ENCODE measurements around the gene NR3C1. TPM values are rescaled to one million over a fixed set of nuclear protein-coding genes. Genes with fewer than 3 reads are reported as not detected.

Gene NR3C1
- polyA plus RNA-seq, 6 donors from 2014 or later: 87.7 to 150 (median 106) TPM

DNA sequence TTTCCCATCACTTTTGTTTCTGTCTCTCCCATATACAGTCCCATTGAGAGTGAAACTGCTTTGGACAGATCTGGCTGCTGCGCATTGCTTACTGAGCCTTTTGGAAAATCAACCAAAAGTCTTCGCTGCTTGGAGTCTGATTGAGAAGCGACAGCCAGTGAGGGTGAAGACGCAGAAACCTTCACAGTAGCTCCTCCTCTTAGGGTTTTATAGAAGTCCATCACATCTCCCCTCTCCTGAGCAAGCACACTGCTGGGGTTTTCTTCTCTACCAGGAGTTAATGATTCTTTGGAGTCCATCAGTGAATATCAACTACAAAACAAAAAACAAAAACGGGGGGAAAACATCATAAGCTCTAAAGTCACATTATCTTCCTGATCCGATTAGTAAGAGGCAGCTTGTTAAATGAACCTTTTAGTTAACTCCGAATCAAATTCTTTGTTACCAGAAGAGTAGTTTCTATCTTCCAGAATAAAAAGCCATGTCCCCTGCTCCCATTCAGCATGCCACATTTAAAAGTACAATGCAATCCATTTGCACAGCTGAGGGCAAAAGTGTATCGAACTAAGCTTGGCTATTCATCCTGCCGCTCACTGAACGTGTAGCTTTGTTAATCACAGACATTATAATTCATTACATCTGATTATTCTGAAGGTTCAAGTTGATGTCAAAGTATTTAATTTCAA is 2.8 kb downstream of the NR3C1 start:
- Mint-ChIP-seq H3K9me3 (peaks cover 0 to 4% (median 0%) of the 10 kb centered on the region in 7 donors), H3K27me3 (no peaks in the 10 kb centered on the region), H3K36me3 (peaks cover 8 to 21% of the 10 kb centered on the region in 2 donors), H3K4me1 (peaks cover 49 to 71% (median 57%) of the 10 kb centered on the region in 3 donors), H3K27ac (peak overlapping the region in 3 of 6 donors; percentile 26 to 99 (median 30)), H3K4me3 (peak overlapping the region; percentile 51 to 98 (median 94))
- DNase-seq (no peak), ATAC-seq (ENCODE audit: low read depth in 2 of 2) (no peak)

DNA sequence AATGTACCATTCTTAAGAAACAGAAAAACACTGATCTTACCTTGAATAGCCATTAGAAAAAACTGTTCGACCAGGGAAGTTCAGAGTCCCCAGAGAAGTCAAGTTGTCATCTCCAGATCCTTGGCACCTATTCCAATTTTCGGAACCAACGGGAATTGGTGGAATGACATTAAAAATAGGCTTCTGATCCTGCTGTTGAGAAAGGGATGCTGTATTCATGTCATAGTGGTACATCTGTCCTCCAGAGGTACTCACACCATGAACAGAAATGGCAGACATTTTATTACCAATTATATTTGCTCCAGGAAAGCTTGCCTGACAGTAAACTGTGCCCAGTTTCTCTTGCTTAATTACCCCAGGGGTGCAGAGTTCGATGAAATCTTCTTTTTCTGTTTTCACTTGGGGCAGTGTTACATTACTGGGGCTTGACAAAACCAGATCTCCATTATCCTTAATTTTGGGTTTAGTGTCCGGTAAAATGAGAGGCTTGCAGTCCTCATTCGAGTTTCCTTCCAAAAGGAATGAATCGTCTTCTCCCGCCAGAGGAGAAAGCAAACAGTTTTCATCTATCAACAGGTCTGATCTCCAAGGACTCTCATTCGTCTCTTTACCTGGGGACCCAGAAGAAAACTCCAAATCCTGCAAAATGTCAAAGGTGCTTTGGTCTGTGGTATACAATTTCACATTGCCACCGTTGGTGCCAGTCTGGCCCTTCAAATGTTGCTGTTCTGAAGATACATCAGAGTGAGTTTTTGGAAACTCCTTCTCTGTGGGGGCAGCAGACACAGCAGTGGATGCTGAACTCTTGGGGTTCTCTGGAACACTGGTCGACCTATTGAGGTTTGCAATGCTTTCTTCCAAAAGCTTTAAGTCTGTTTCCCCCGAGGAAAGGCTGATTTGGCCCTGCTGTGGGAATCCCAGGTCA is 3.6 kb downstream of the NR3C1 start:
- Mint-ChIP-seq H3K27ac (peak overlapping the region in 2 of 6 donors; percentile 26 to 49), H3K36me3 (peaks cover 8 to 21% of the 10 kb centered on the region in 2 donors), H3K4me1 (peaks cover 48 to 73% (median 53%) of the 10 kb centered on the region in 3 donors), H3K9me3 (no peaks in the 10 kb centered on the region), H3K27me3 (no peaks in the 10 kb centered on the region), H3K4me3 (peak overlapping the region; percentile 51 to 98 (median 88))
- ATAC-seq (ENCODE audit: low read depth in 2 of 2): no peak
- DNase-seq: no peak

DNA sequence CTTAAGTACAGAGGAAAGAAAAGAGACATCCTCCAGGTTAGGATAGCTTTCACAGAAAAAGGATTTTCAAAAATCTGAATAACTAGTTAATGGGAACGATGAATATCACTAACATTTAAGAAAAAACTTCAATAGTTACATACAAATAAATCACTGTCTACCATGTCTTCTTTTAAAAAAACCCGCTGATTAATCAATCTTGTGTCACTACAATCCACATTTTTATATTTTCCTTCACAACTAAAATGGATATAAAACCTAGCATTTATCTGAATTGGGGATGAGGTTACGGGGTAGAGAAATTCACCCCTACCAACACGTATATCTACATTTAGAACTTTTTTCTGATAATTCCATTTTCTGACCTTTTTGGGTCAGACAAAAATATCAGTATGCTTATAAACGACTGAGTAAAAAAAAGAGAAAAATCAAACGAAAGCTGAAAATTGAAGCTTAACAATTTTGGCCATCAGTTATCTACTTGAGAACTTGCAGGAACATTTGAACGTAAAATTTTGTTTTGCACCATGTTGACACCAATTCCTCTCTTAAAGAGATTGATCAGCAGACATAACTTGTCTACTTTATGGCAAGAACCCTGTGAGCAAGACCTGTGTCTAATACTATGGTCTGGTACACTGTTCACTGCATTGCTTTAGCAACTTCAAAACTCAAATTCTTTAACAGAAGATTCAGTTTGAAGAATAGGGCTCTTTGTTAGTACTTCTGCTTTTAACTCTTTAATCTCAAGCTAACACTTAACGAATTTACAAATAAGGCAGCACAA is 4.8 kb downstream of the NR3C1 start:
- DNase-seq (no peak), ATAC-seq (ENCODE audit: low read depth in 2 of 2) (no peak)
- H3K36me3 Mint-ChIP-seq: peaks cover 8 to 21% of the 10 kb centered on the region in 2 donors
- H3K9me3 Mint-ChIP-seq: no peaks in the 10 kb centered on the region
- H3K4me3 Mint-ChIP-seq: peak overlapping the region; percentile 44 to 98 (median 88)
- H3K4me1 Mint-ChIP-seq: peaks cover 52 to 84% (median 54%) of the 10 kb centered on the region in 3 donors
- H3K27me3 Mint-ChIP-seq: no peaks in the 10 kb centered on the region
- peak overlapping the region in 1 of 6 donors; percentile 51 for H3K27ac Mint-ChIP-seq

DNA sequence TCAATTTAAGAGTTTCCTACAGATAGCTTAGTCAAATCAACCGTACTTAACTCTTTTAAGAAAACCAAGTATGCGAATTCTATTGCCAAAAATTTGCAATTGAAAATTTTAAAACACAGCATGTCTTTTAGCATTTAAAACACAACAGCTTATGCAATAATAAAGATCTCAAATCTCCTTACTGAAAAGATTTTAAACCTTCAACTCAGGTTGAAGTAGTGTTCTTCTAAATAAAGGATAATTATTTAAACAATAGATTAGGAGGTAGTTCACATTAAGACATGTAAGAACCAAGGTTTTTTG is 5.5 kb downstream of the NR3C1 start:
- ATAC-seq (ENCODE audit: low read depth in 2 of 2) (no peak), DNase-seq (no peak)
- Mint-ChIP-seq H3K36me3 (peaks cover 8 to 21% of the 10 kb centered on the region in 2 donors), H3K9me3 (no peaks in the 10 kb centered on the region), H3K27me3 (no peaks in the 10 kb centered on the region), H3K4me3 (peak overlapping the region in 7 of 8 donors; percentile 44 to 98 (median 92)), H3K4me1 (peaks cover 52 to 84% (median 55%) of the 10 kb centered on the region in 3 donors), H3K27ac (no peak overlapping the region)

DNA sequence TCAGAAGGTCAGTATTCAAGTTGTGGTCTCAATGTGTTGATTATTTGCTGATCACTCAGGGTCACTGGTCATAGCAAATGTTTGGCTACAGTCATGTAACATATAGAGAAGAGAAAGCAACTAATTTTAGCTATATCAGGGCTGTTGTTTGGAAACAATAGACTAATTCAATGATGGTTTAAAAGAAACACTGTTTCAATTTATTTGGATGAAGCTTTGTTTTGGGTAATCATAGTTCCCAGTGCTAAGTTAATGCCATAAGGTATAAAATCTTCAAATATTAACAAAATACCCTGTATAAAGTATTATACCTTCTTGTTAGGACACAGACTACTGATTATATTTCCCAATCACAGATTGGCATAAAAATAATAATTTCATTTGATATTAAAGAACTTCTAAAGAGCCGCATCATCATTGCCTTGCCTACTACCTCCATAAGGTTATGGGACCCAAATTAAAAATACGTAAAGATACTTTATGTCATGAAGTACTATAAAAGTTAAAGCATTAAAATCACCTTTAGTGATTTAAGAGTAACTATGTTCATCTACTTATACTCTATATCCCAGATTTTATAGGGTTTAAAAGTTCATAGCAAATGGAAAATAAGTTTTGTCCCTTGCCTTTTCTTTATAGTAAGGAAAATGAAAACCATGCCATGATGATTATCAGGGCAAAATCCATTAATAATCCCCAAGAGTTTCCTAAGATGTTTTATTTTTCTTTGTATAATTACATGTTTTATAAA is 6.0 kb downstream of the NR3C1 start:
- peaks cover 8 to 24% of the 10 kb centered on the region in 2 donors for H3K36me3 Mint-ChIP-seq
- peak overlapping the region; percentile 35 to 98 (median 90) for H3K4me3 Mint-ChIP-seq
- H3K27me3 Mint-ChIP-seq: no peaks in the 10 kb centered on the region
- peaks cover 52 to 88% (median 60%) of the 10 kb centered on the region in 3 donors for H3K4me1 Mint-ChIP-seq
- ATAC-seq (ENCODE audit: low read depth in 2 of 2) (no peak), DNase-seq (no peak)
- H3K9me3 Mint-ChIP-seq: no peaks in the 10 kb centered on the region
- H3K27ac Mint-ChIP-seq: no peak overlapping the region

DNA sequence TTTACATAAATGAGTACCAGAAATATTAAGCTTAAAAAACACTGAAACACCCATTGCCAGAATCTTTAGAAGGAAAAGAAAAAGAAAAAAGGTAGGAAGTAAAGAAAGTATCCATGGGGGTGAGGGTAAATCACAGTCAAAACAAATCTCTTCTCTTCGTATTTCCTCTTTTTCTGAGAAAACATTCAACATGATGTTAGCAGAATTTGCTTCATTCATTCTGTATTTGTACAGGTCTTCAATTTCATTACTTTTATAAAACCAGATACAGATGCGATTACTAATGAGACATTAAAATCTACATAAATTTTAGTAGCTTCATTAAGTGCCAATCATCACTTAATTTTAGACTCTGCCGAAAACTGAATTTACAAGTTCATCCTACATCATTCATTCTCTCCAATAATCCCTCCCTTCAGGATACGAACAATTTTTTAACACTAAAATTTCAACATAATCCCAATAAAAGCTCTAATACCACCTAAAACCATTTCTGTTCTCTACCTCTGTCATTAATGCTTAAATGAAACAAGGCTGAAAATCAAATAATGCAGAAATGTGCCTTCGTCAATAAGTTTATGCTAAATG is 7.0 kb downstream of the NR3C1 start:
- no peaks in the 10 kb centered on the region for H3K27me3 Mint-ChIP-seq
- ATAC-seq (ENCODE audit: low read depth in 2 of 2) (peak; percentile 44 to 61), DNase-seq (no peak)
- peaks cover 8 to 24% of the 10 kb centered on the region in 2 donors for H3K36me3 Mint-ChIP-seq
- H3K4me1 Mint-ChIP-seq: peaks cover 44 to 87% (median 63%) of the 10 kb centered on the region in 3 donors
- peak overlapping the region in 2 of 6 donors; percentile 8 to 41 for H3K27ac Mint-ChIP-seq
- H3K4me3 Mint-ChIP-seq: peak overlapping the region; percentile 55 to 98 (median 77)
- no peaks in the 10 kb centered on the region for H3K9me3 Mint-ChIP-seq

DNA sequence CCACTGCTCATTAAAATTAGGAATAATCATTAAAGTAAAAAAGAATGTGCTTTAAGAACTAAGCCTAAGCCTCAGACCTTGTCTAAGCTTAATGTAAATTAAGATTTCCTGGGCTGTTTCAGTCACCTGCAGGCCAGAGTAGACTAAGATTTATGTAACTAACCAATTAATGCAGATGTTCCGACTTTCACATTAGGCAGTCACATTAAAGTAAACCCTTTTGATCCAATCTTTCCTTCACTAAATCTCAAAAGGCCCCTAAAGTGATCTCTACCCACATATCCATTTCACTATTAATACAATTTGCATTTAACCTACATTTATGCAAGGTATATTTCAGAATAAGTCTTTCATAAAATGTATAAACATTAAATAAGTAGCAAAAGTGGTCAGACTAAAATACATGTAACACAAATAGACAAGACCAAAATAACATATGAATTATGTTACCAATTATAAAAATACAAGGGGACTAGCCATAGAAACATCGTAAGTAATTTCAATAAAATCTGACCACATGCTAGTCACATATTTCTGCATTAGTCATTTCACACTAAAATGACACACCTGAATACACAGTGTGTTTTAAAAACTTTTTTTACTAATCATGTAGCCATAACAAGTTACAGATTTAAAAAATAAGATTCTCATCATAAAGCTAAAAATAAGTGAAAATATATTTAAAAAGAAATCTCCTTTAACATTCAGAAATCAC is 7.7 kb downstream of the NR3C1 start:
- Mint-ChIP-seq H3K9me3 (no peaks in the 10 kb centered on the region), H3K4me1 (peaks cover 37 to 80% (median 57%) of the 10 kb centered on the region in 3 donors), H3K27me3 (no peaks in the 10 kb centered on the region), H3K36me3 (peaks cover 8 to 24% of the 10 kb centered on the region in 2 donors), H3K27ac (peak overlapping the region in 3 of 6 donors; percentile 19 to 41 (median 32)), H3K4me3 (peak overlapping the region; percentile 55 to 98 (median 77))
- DNase-seq: no peak
- ATAC-seq (ENCODE audit: low read depth in 2 of 2): peak in 1 of 2 donors; percentile 37

DNA sequence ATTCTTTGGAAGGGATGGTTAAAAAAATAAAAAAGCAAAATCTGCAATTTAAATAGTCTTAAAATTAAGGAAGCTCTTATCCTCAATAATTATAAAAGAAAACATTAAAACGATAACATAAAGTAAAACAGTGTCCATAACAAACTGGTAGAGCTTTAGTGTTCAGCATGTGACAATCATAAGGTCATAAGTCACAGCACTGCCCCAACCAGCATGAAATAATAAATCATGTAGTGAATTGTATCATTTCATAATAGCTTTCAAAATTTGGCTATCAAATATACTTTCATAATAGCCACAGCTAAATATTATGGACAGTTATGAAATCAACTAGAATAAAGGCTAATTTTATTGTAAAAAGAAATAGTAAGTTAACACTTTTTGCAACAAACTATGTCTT is 10.0 kb downstream of the NR3C1 start:
- H3K9me3 Mint-ChIP-seq: no peaks in the 10 kb centered on the region
- no peak for ATAC-seq (ENCODE audit: low read depth in 2 of 2)
- H3K27me3 Mint-ChIP-seq: no peaks in the 10 kb centered on the region
- H3K4me1 Mint-ChIP-seq: peaks cover 30 to 69% (median 46%) of the 10 kb centered on the region in 3 donors
- no peak overlapping the region for H3K27ac Mint-ChIP-seq
- peaks cover 9 to 14% of the 10 kb centered on the region in 2 donors for H3K36me3 Mint-ChIP-seq
- no peak overlapping the region for H3K4me3 Mint-ChIP-seq
- DNase-seq: no peak

DNA sequence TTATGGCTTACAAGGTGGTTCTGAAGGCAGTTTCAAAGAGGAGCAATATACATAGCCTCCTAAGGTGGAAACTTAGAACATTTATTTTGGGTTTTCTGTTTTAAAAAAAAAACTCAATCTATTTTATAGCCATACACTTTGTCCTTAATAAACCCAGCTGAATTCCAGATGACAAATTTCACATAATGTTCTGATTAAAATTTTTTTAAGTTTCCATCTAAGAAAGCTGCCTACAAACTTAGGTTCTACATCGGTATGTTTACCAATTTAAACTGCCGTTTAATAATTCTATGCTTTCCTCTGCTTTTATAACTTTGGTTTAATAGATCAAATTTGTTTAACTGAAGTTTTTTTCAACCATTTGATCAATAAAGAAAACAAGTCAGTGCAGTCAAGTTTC is 12.5 kb downstream of the NR3C1 start:
- Mint-ChIP-seq H3K9me3 (peaks cover 5 to 15% (median 7%) of the 10 kb centered on the region in 7 donors), H3K4me3 (no peak overlapping the region), H3K27ac (no peak overlapping the region), H3K4me1 (peaks cover 33 to 58% (median 56%) of the 10 kb centered on the region in 3 donors), H3K27me3 (no peaks in the 10 kb centered on the region), H3K36me3 (peaks cover 27 to 30% of the 10 kb centered on the region in 2 donors)
- ATAC-seq (ENCODE audit: low read depth in 2 of 2) (no peak), DNase-seq (no peak)

DNA sequence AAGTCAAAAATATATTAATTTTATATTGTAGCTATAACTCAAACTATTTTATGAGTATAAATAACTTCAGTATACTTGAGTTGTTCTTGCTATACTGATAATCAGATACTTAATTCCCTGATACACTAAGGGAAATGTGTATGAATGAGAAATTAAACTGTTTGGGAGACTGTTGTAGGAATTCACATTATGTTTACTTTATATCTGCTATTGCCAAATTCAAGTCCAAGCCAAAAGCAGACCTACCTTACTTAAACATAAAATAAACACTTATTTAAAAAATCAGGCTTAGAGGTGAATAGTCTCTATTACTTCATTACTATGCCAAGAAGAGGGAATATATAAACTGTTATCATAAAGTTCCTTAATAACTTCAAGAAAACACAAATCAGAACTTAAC is 13.2 kb downstream of the NR3C1 start:
- H3K4me3 Mint-ChIP-seq: no peak overlapping the region
- H3K36me3 Mint-ChIP-seq: peaks cover 34 to 37% of the 10 kb centered on the region in 2 donors
- no peaks in the 10 kb centered on the region for H3K27me3 Mint-ChIP-seq
- DNase-seq (no peak), ATAC-seq (ENCODE audit: low read depth in 2 of 2) (no peak)
- H3K4me1 Mint-ChIP-seq: peaks cover 36 to 58% (median 56%) of the 10 kb centered on the region in 3 donors
- peaks cover 11 to 22% (median 13%) of the 10 kb centered on the region in 7 donors for H3K9me3 Mint-ChIP-seq
- H3K27ac Mint-ChIP-seq: no peak overlapping the region

DNA sequence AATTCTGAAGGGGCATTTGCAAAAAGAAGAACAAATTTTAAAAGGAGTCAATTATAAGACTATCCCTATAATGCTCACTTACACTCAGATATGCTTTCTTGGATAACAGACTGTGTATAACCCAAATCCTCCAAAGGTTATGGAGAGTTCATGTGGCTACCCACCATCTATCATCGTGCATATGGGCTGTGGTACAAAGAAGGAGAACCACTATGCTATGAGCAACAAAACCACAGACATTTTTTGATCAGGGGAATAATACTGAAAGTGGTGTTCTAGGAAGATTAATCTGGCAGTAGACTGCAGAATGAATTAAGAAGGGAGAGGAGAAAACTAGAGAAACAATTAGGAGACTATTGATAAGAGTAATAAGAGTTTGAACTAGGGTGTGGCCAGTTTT is 16.8 kb downstream of the NR3C1 start:
- no peaks in the 10 kb centered on the region for H3K27me3 Mint-ChIP-seq
- ATAC-seq (ENCODE audit: low read depth in 2 of 2): no peak

More for the DNA sequence above, 16.8 kb downstream of the NR3C1 start:
- DNase-seq: no peak
- Mint-ChIP-seq H3K36me3 (peaks cover 48 to 54% of the 10 kb centered on the region in 2 donors), H3K4me1 (peaks cover 47 to 64% (median 61%) of the 10 kb centered on the region in 3 donors), H3K27ac (peak overlapping the region in 3 of 6 donors; percentile 1 to 22 (median 3)), H3K4me3 (no peak overlapping the region), H3K9me3 (peaks cover 12 to 36% (median 25%) of the 10 kb centered on the region in 7 donors)

Data from naive B cell (primary cell).